ENCODE results near the gene CLINT1.
A peak's percentile ranks its signal among the peaks of the same experiment; 100 is the strongest.

CLINT1 gene

GRCh38 chr5:157819502-157820115, 39.3 kb downstream of the CLINT1 start:
- no peak for DNase-seq

- DNase-seq, result no peak
Measured at GRCh38 chr5:157818368-157818767, 40.6 kb downstream of the CLINT1 start.

GRCh38 chr5:157817928-157818327, 41.0 kb downstream of the CLINT1 start:
- no peak for DNase-seq

- no peak for DNase-seq
Measured at GRCh38 chr5:157817387-157817702, 41.6 kb downstream of the CLINT1 start.

GRCh38 chr5:157816682-157817386, 42.1 kb downstream of the CLINT1 start:
- no peak for DNase-seq

- no peak for DNase-seq
Measured at GRCh38 chr5:157812086-157812485, 46.9 kb downstream of the CLINT1 start.

- no peak for DNase-seq
Measured at GRCh38 chr5:157808043-157808442, 50.9 kb downstream of the CLINT1 start.

- DNase-seq, result no peak
Measured at GRCh38 chr5:157802736-157803135, 56.2 kb downstream of the CLINT1 start.

- DNase-seq, result no peak
Measured at GRCh38 chr5:157800137-157800536, 58.8 kb downstream of the CLINT1 start.

- DNase-seq, result no peak
Measured at GRCh38 chr5:157799578-157799977, 59.4 kb downstream of the CLINT1 start.

- no peak for DNase-seq
Measured at GRCh38 chr5:157793301-157793700, 65.6 kb downstream of the CLINT1 start.

GRCh38 chr5:157785801-157786200, 73.1 kb downstream of the CLINT1 start:
- DNase-seq, result no peak

GRCh38 chr5:157779221-157779620, 79.7 kb downstream of the CLINT1 start:
- no peak for DNase-seq

GRCh38 chr5:157778121-157778805, 80.7 kb downstream of the CLINT1 start:
- DNase-seq, result no peak

GRCh38 chr5:157772127-157772526, 86.8 kb downstream of the CLINT1 start:
- DNase-seq, result no peak

GRCh38 chr5:157770665-157771064, 88.3 kb downstream of the CLINT1 start:
- DNase-seq, result no peak

- no peak for DNase-seq
Measured at GRCh38 chr5:157767689-157768088, 91.3 kb downstream of the CLINT1 start.

GRCh38 chr5:157766902-157767301, 92.0 kb downstream of the CLINT1 start:
- DNase-seq, result no peak

- DNase-seq, result no peak
Measured at GRCh38 chr5:157766442-157766841, 92.5 kb downstream of the CLINT1 start.

- no peak for DNase-seq
Measured at GRCh38 chr5:157764531-157764930, 94.4 kb downstream of the CLINT1 start.

- DNase-seq, result peak; percentile 5
Measured at GRCh38 chr5:157761690-157762621, 97.0 kb downstream of the CLINT1 start.

- no peak for DNase-seq
Measured at GRCh38 chr5:157758706-157759105, 100.2 kb downstream of the CLINT1 start.

- DNase-seq, result no peak
Measured at GRCh38 chr5:157756122-157756521, 102.8 kb downstream of the CLINT1 start.
